ENCODE data around the gene HOXC11. TPM values are rescaled to one million over a fixed set of nuclear protein-coding genes. Genes with fewer than 3 reads are reported as not detected.

The HOXC11 gene
- total RNA-seq, 4 donors from 2014 or later = 4.9 to 10.7 (median 6.2) TPM

DNA sequence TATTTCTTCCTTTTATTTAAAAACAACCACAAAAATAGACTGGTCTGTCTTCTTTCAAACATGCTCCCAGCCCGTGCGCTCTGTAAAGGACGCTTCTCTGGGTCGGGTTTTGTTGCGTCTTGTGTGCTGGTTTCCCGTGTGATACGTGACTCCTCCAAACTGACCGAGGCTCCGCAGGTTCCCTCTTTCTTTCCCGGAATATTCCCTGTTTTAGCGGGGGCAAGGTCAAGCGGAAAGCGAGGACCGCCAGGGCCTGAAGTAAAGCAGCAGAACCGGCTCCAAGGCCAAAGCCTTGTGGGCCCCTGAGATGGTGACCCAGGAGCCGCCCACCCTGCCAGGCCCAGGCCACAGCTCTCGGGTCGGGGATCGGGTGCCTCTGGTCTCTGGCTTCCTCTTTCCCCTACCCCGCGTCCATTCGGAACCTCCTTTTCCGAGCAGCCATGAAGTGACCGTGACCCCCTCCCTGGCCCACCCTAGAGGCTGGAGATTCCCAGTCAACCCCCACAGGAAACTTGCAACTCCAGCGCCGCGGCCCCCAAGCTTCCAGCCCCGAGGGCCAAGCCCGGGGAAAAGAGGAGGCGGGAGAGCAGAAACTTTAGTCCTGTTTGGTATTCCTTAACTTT, 11.1 kb downstream of the HOXC11 start:
- WGBS, 2 donors = 4 to 10% methylated on average over 30 of the region's 30 CpGs
- H3K4me3 ChIP-seq (ENCODE audit: low read depth, poor library complexity, severe bottlenecking) = no peak overlapping the region
- DNase-seq (ENCODE audit: low spot score in 2 of 2) = no peak
- TF ChIP-seq POLR2A (IDR thresholded peaks at IDR 0.05) = no peak
- TF ChIP-seq, protein P1, sequence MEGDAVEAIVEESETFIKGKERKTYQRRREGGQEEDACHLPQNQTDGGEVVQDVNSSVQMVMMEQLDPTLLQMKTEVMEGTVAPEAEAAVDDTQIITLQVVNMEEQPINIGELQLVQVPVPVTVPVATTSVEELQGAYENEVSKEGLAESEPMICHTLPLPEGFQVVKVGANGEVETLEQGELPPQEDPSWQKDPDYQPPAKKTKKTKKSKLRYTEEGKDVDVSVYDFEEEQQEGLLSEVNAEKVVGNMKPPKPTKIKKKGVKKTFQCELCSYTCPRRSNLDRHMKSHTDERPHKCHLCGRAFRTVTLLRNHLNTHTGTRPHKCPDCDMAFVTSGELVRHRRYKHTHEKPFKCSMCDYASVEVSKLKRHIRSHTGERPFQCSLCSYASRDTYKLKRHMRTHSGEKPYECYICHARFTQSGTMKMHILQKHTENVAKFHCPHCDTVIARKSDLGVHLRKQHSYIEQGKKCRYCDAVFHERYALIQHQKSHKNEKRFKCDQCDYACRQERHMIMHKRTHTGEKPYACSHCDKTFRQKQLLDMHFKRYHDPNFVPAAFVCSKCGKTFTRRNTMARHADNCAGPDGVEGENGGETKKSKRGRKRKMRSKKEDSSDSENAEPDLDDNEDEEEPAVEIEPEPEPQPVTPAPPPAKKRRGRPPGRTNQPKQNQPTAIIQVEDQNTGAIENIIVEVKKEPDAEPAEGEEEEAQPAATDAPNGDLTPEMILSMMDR (IDR thresholded peaks at IDR 0.05) = no peak
- intact Hi-C loops (cut with DNase I; ENCODE audit: low total_unique reads) = no loop called here

DNA sequence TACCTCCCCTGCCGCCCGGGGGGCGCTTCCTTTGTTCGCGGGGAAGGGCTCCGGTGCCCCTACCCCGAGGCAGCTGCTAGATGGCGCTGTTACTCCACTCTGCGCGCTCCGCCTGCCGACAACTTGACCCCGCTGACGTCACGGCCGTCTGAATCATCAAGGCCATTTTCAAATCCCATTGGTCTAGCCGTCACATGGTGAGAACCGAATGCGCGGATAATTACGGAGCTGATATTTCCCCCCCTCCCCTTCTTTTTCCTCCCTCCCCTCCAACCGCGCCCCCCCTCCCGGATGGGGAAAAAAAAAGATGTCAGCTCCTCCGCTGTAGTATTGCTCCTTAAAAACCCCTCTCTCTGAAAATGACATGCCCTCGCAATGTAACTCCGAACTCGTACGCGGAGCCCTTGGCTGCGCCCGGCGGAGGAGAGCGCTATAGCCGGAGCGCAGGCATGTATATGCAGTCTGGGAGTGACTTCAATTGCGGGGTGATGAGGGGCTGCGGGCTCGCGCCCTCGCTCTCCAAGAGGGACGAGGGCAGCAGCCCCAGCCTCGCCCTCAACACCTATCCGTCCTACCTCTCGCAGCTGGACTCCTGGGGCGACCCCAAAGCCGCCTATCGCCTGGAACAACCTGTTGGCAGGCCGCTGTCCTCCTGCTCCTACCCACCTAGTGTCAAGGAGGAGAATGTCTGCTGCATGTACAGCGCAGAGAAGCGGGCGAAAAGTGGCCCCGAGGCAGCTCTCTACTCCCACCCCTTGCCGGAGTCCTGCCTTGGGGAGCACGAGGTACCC, 12.2 kb downstream of the HOXC11 start, which contains the start of gene HOXC10:
HOXC10 (plus strand) TSS at position 246 of the 791 bp plus-strand sequence; CDS start at position 360, 114 bp downstream.
- intact Hi-C loops (cut with DNase I; ENCODE audit: low total_unique reads) = no loop called here
- 1 to 2% methylated on average over 42 to 55 of the region's 55 CpGs for WGBS, 2 donors
- no peak for TF ChIP-seq POLR2A (IDR thresholded peaks at IDR 0.05)
- TF ChIP-seq, protein P1 (IDR thresholded peaks at IDR 0.05) = peak in 1 of 3 donors; percentile 53

DNA sequence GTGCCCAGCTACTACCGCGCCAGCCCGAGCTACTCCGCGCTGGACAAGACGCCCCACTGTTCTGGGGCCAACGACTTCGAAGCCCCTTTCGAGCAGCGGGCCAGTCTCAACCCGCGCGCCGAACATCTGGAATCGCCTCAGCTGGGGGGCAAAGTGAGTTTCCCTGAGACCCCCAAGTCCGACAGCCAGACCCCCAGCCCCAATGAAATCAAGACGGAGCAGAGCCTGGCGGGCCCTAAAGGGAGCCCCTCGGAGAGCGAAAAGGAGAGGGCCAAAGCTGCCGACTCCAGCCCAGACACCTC, 12.7 kb downstream of the HOXC11 start:
- WGBS, 2 donors = 2 to 4% methylated on average over 9 to 21 of the region's 21 CpGs
- DNase-seq (ENCODE audit: low spot score in 2 of 2) = no peak
- peak overlapping the region; percentile 41 for H3K4me3 ChIP-seq (ENCODE audit: low read depth, poor library complexity, severe bottlenecking)
- TF ChIP-seq, protein P1 (IDR thresholded peaks at IDR 0.05) = no peak
- no peak for TF ChIP-seq POLR2A (IDR thresholded peaks at IDR 0.05)
- intact Hi-C loops (cut with DNase I; ENCODE audit: low total_unique reads) = no loop called here

More for the DNA sequence above, 12.2 kb downstream of the HOXC11 start, which contains the start of gene HOXC10:
- H3K4me3 ChIP-seq (ENCODE audit: low read depth, poor library complexity, severe bottlenecking) = peak within 1 kb of the TSS; percentile 41
- DNase-seq (ENCODE audit: low spot score in 2 of 2) = peak; percentile 97 to 99

DNA sequence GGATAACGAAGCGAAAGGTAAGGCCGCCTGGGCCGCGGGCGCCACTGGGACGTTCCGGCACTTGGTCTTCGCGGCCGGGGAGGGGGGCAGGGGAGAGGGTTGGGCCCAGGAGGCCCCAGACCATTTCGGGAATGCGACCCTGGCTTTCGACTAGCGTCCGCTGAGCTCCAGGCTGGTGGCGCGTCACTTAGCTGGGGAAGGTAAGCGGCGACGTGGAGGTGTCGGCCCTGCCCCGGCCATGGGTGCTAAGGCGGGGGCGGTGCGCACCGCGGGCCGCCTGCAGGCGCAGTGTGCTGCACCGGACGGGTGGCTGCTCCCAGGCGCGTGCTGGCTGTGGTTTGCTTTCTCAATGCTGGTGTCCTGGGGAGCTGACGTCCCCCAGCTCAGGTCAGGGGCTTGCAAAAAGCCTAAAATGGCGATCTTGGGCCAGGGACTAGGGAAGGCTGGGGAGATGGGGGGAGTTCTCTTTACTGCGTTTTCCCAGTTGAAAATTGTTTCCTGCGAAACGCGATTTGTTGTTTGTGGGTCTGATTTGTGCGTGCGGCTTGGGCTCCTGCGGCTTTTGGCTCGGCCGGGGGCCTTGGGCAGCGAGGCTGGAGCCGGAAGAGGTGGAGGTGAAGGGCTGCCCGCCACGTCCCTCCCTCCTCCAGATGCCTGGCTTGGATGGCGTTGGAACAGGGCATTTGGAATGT, 13.2 kb downstream of the HOXC11 start:
- TF ChIP-seq, protein P1 (IDR thresholded peaks at IDR 0.05) = no peak
- TF ChIP-seq POLR2A (IDR thresholded peaks at IDR 0.05) = no peak
- H3K4me3 ChIP-seq (ENCODE audit: low read depth, poor library complexity, severe bottlenecking) = peak overlapping the region; percentile 41
- intact Hi-C loops (cut with DNase I; ENCODE audit: low total_unique reads) = no loop called here
- DNase-seq (ENCODE audit: low spot score in 2 of 2) = no peak
- WGBS, 2 donors = 1% methylated on average over 15 to 35 of the region's 50 CpGs

DNA sequence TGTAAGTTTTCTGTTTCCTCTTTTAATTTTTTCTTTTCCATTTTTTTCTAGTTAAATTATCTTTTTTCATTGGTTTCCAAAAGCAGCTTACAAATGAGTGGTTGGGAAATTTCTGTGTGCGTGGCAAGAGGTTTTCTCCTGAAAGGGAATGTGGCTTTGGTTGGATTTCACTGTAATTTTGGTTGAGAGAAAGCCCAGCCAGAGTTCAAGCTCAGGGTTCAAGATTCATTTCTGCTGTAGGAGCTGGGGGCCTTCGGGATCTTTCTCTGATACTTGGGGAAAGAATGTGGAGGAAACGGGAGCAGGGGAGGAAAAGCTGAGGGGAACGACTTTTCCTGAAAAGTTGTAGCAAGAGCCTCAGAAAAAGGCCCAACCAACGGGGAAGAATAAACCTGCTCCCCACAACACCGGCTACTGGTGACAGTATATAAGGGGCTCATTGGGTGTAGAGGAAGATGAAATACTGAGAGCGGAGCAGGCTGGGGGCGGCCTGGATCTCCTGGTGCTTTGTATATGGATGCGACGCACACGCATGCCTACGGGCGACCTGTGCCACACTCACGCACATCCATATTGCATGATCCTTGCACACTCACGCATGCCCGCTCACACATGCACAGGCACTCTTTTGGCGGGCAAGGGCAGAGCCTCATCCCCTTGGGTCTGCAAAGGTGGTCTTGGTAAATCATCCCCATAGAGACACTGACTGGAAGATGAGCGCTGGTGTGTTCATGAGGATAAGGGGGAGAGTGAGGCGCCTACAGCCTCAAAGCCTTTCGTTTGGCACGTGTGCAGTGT, 14.0 kb downstream of the HOXC11 start:
- TF ChIP-seq, protein P1 (IDR thresholded peaks at IDR 0.05) = no peak
- no peak for TF ChIP-seq POLR2A (IDR thresholded peaks at IDR 0.05)
- intact Hi-C loops (cut with DNase I; ENCODE audit: low total_unique reads) = no loop called here
- WGBS, 2 donors = 13 to 21% methylated on average over 21 of the region's 21 CpGs
- no peak for DNase-seq (ENCODE audit: low spot score in 2 of 2)
- H3K4me3 ChIP-seq (ENCODE audit: low read depth, poor library complexity, severe bottlenecking) = no peak overlapping the region
